Transverse colon (tissue), 4 donors: ENCODE data around the gene NCS1. TPM values are rescaled to one million over a fixed set of nuclear protein-coding genes. Genes with fewer than 3 reads are reported as not detected.
A peak's percentile ranks its signal among the peaks of the same experiment; 100 is the strongest.
"Not testable (repeated sequence)": the region's sequence is repeated elsewhere in the genome, so short reads cannot be mapped to it uniquely, and the experiment has no call there.

ENCODE experiments used
- DNase-seq: peaks from one replicate; pipeline ENCODE4 v3.0.0-alpha.2; 2019
- H3K27ac ChIP-seq, 4 donors: fragments of 200-600 bp; sonication (generic); 2 replicates each; pipeline ENCODE4 v1.5.1; 2016 to 2018; ENCODE audit warnings: inconsistent platforms in 4 of 4
- H3K27me3 ChIP-seq: fragments of 200-600 bp; sonication (generic); 2 replicates; pipeline ENCODE4 v1.5.1; 2017; ENCODE audit warnings: inconsistent platforms
- H3K36me3 ChIP-seq, 4 donors: fragments of 200-600 bp; sonication (generic); 2 replicates each; pipeline ENCODE4 v1.5.1; 2017 to 2019; ENCODE audit warnings: inconsistent platforms in 4 of 4
- H3K4me1 ChIP-seq, 4 donors: fragments of 200-600 bp; sonication (generic); 2 replicates each; pipeline ENCODE4 v1.5.1; 2017 to 2020; ENCODE audit warnings: inconsistent platforms in 4 of 4
- H3K4me3 ChIP-seq, 4 donors: fragments of 200-600 bp; sonication (generic); 1 replicate in 1 of 4; 2 replicates in 3 of 4; pipeline versions ENCODE4 v1.5.1 to v1.6.1; 2017 to 2019; ENCODE audit warnings: inconsistent platforms in 4 of 4
- H3K9me3 ChIP-seq, 2 donors: fragments of 200-600 bp; sonication (generic); 2 replicates each; pipeline ENCODE4 v1.5.1; 2017 to 2019; ENCODE audit warnings: inconsistent platforms in 2 of 2
- EP300 ChIP-seq: sonication (generic); formaldehyde crosslinking; IDR thresholded peaks from one replicate; pipeline ENCODE4 v1.6.1; 2017; ENCODE audit warnings: antibody characterized with exemption, low read depth
- POLR2A ChIP-seq: fragments of 450-650 bp; IDR thresholded peaks from one replicate; pipeline ENCODE4 v1.6.1; 2016; ENCODE audit warnings: antibody characterized with exemption, mild to moderate bottlenecking, moderate library complexity
- POLR2AphosphoS5 ChIP-seq, 3 donors: sonication (generic); formaldehyde crosslinking; IDR thresholded peaks; one replicate each; pipeline ENCODE4 v1.6.1; 2016; ENCODE audit warnings: antibody characterized with exemption in 3 of 3
- WGBS, 2 donors: methylation state at CpG; one replicate each; pipeline ENCODE4 v1.1.5; 2018; ENCODE audit warnings: low coverage in 1 of 2; 5-methylcytosine and 5-hydroxymethylcytosine counted together
- in situ Hi-C, 4 donors: fragments of 200-750 bp; cut with MboI; loops; one replicate each; pipeline versions ENCODE4 v1.15.0 to v1.15.1; 2017; ENCODE audit warnings: low sequenced_read_pairs in 3 of 4, low pct_ligation_motif_present in 1 of 4, low pct_unique_long_range_greater_than_20kb in 1 of 4
- intact Hi-C: fragments of 100-400 bp; cut with DNase I; formaldehyde crosslinking; loops from one replicate; pipeline ENCODE4 v1.15.1; 2023; ENCODE audit warnings: low total_unique reads
- total RNA-seq, 4 donors: library from RNA; depleted of rRNA; stranded (reverse); fragments of >200 nt; gene quantifications; one replicate each; pipeline ENCODE4 v1.1.0, GENCODE V29; 2016
- TF ChIP-seq, protein P1 (sequence below), 5 experiments: fragments of 200-600 bp in 3 of 5; fragments of 450-650 bp in 2 of 5; sonication (generic) in 3 of 5; IDR thresholded peaks; 1 replicate in 2 of 5; 2 replicates in 3 of 5; pipeline ENCODE4 v1.5.1; 2016 to 2017; ENCODE audit warnings: antibody characterized with exemption in 5 of 5, inconsistent platforms in 3 of 5, mild to moderate bottlenecking in 2 of 5, moderate library complexity in 1 of 5

The NCS1 gene
- total RNA-seq, 4 donors from 2014 or later, result 11.9 to 66.5 (median 25.9) TPM

GRCh38 chr9:130255631-130256134 is 83.5 kb downstream of the NCS1 start:
- intact Hi-C loops, result no loop called here
- H3K4me3 ChIP-seq, result no peak overlapping the region
- TF ChIP-seq POLR2AphosphoS5 (IDR thresholded peaks at IDR 0.05), result no peak
- no peak for TF ChIP-seq EP300
- no peak for TF ChIP-seq POLR2A
- TF ChIP-seq, protein P1, sequence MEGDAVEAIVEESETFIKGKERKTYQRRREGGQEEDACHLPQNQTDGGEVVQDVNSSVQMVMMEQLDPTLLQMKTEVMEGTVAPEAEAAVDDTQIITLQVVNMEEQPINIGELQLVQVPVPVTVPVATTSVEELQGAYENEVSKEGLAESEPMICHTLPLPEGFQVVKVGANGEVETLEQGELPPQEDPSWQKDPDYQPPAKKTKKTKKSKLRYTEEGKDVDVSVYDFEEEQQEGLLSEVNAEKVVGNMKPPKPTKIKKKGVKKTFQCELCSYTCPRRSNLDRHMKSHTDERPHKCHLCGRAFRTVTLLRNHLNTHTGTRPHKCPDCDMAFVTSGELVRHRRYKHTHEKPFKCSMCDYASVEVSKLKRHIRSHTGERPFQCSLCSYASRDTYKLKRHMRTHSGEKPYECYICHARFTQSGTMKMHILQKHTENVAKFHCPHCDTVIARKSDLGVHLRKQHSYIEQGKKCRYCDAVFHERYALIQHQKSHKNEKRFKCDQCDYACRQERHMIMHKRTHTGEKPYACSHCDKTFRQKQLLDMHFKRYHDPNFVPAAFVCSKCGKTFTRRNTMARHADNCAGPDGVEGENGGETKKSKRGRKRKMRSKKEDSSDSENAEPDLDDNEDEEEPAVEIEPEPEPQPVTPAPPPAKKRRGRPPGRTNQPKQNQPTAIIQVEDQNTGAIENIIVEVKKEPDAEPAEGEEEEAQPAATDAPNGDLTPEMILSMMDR (IDR thresholded peaks at IDR 0.05), result no peak
- no peaks in the 10 kb centered on the region for H3K9me3 ChIP-seq
- H3K4me1 ChIP-seq, result no peaks in the 10 kb centered on the region
- H3K36me3 ChIP-seq, result no peaks in the 10 kb centered on the region
- no peak for DNase-seq
- peaks cover 17% of the 10 kb centered on the region for H3K27me3 ChIP-seq
- in situ Hi-C loops, result no loop called here
- WGBS, 2 donors, result 40 to 59% methylated on average over 5 of the region's 5 CpGs
- peak overlapping the region in 1 of 4 donors; percentile 13 for H3K27ac ChIP-seq

DNA sequence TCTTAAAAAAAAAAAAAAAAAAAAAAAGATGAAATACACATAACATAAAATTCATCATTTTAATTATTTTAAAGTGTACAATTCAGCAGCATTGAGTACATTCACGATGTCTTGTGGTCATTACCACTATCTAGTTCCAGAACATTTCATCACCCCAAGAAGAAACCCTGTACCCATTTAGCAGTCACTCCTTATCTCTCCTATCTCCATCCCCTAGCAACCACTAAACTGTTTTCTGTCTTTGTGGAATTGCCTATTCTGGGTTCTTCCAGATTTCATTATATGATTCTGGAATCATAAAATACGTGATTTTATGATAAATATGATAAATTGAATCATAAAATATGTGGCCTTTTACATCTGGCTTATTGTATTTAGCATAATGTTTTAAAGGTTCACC is 84.4 kb downstream of the NCS1 start:
- Histone ChIP-seq H3K27ac (no peak overlapping the region), H3K27me3 (peaks cover 17% of the 10 kb centered on the region), H3K4me1 (peaks cover 0 to 3% (median under 1%) of the 10 kb centered on the region in 4 donors), H3K36me3 (no peaks in the 10 kb centered on the region), H3K4me3 (no peak overlapping the region), H3K9me3 (no peaks in the 10 kb centered on the region)
- TF ChIP-seq POLR2A (no peak), EP300 (no peak), POLR2AphosphoS5 (IDR thresholded peaks at IDR 0.05) (no peak)
- TF ChIP-seq, protein P1 (IDR thresholded peaks at IDR 0.05), result no peak
- in situ Hi-C loops (no loop called here), intact Hi-C loops (no loop called here)
- 42 to 45% methylated on average over 2 of the region's 2 CpGs for WGBS, 2 donors
- DNase-seq, result no peak

DNA sequence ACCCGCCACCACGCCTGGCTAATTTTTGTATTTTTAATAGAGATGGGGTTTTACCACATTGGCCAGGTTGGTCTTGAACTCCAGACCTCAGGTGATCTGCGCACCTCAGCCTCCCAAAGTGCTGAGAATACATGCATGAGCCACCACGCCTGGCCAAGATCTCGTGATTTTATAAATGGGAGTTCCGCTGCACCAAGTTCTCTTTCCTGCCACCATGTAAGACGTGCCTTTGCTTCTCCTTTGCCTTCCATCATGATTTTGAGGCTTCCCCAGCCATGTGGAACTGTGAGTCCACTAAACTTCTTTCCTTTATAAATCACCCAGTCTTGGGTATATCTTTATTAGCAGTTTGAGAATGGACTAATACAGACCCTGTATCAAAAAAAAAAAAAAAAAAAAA is 85.9 kb downstream of the NCS1 start:
- H3K9me3 ChIP-seq, H3K36me3 ChIP-seq, H3K4me3 ChIP-seq, in situ Hi-C loops, intact Hi-C loops, H3K4me1 ChIP-seq, H3K27ac ChIP-seq, DNase-seq: not testable (repeated sequence)
- H3K27me3 ChIP-seq, result peaks cover 24% of the 10 kb centered on the region
- WGBS, 2 donors, result 80 to 90% methylated on average over 2 to 7 of the region's 7 CpGs

DNA sequence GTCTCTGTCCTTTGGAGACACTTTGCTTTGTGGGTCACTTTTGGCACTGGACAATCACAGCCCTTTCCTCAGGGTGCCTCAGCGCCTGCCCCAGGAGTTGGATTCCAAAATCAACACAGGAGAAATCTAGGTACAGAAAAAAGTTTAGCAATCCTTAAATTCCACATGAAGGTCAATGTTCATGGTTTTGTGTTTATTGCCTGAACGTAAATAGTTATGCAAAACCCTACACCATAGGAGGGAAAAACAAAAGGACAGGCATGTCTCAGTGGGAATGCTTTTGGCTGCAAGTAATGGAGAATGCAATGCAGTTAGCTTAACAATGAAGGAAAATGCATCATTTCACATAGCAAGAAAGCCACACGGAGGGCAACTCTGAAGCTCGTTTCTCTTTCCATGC is 86.8 kb downstream of the NCS1 start:
- Histone ChIP-seq H3K4me3 (no peak overlapping the region), H3K9me3 (no peaks in the 10 kb centered on the region), H3K27ac (no peak overlapping the region), H3K4me1 (peaks cover 0 to 8% (median 1%) of the 10 kb centered on the region in 4 donors), H3K36me3 (no peaks in the 10 kb centered on the region), H3K27me3 (peaks cover 33% of the 10 kb centered on the region)
- intact Hi-C loops, result no loop called here
- no peak for DNase-seq
- WGBS, 2 donors, result 78 to 83% methylated on average over 4 of the region's 4 CpGs
- TF ChIP-seq EP300, result no peak
- TF ChIP-seq POLR2AphosphoS5 (IDR thresholded peaks at IDR 0.05), result no peak
- TF ChIP-seq POLR2A, result no peak
- TF ChIP-seq, protein P1 (IDR thresholded peaks at IDR 0.05), result no peak
- in situ Hi-C loops, result no loop called here
